ENCODE measurements around the gene ACP7.
"Not testable (repeated sequence)": the region's sequence is repeated elsewhere in the genome, so short reads cannot be mapped to it uniquely, and the experiment has no call there.

The ACP7 gene

DNA sequence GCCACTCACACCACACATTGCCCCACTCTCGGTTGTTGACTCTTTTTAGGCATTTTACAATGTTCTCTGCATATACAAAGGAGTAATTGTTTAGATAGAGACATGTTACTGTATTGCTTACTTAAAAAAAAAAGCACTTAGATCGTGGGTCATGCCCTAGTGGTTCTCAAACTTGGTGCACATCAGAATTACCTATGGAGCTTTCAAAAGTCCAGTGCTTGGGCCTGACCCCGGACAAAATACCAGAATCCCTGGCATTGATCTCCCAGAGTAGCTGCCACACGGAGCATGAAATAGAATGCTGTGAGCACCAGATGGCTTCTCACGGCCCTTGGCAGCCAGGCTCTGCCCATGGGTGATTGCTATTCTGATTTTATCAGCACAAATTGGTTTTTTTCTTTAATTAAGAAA, 20.0 kb downstream of the ACP7 start:
- DNase-seq (ENCODE audit: insufficient read length, low spot score) (no peak), FAIRE-seq (no peak)

DNA sequence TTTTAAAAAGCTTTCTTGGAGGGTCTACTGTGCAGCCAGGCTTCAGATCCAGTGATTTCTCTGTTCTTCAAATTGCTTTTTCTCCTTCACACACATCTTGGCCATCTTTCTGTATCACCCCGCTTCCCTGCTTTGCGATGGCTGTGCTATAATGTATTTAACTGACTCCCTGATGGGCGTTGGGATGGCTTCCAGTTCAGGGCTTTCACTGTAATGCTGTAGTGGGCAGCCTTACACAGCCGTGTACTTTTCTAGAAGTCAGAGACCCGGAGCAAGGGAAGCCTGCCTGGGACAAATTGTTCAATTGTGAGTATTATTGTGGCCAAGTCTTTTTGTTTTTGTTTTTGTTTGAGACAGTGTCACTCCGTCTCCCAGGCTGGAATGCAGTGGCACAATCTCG, 22.0 kb downstream of the ACP7 start:
- DNase-seq (ENCODE audit: insufficient read length, low spot score): no peak

GRCh38 chr19:39109641-39110040, 25.5 kb downstream of the ACP7 start:
- FAIRE-seq (no peak), DNase-seq (ENCODE audit: insufficient read length, low spot score) (no peak)

More for the DNA sequence above, 22.0 kb downstream of the ACP7 start:
- no peak for FAIRE-seq

GRCh38 chr19:39110263-39110967, 26.2 kb downstream of the ACP7 start:
- DNase-seq (ENCODE audit: insufficient read length, low spot score) (peak; percentile 73), FAIRE-seq (peak; percentile 60)

- FAIRE-seq (no peak), DNase-seq (ENCODE audit: insufficient read length, low spot score) (no peak)
Measured at GRCh38 chr19:39111593-39112199, 27.5 kb downstream of the ACP7 start.

DNA sequence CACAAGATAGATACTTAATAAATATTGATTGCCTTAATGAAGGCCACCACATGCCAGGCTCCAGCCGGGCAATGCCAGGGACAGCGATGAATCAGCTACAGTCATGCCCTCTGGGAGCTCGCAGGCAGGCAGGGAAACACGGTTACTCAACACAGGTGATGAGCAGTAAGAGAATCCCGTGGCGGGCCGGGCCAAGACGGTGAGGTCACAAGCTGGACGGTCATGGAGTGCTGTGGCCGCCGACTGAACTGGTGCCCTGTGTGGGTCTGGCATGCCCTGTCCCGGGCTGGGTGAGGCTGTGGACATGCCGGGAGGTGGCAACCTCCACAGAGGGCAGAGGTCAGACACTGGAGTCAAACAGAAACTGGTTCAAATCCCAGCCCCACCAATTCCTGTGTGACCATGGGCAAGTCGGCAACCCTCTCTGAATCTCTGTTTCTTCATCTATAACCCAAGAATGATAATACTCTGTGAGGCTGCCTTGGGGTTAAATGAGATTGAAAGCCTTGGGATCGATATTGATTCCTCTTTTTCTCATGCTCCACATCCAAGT, 28.2 kb downstream of the ACP7 start:
- FAIRE-seq: no peak
- DNase-seq (ENCODE audit: insufficient read length, low spot score): no peak

DNA sequence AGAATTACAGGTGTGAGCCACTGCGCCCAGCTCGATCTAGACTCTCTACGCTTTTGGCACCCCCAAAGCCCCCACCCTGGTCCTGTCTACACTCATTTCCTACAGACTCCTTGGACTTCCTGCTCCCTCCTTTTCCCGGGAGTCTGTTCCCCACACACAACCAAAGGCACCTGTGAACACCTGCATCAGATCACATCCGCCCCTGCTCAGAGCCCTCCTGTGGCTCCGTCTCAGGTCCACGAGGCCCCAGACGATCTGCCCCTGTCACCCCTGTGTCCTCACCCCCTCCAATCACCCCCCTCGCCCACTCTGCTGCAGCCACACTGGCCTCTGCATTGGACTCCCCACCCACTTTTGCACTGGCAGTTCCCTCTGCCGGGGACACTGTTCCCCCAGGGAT, 29.0 kb downstream of the ACP7 start:
- DNase-seq (ENCODE audit: insufficient read length, low spot score): no peak
- no peak for FAIRE-seq

DNA sequence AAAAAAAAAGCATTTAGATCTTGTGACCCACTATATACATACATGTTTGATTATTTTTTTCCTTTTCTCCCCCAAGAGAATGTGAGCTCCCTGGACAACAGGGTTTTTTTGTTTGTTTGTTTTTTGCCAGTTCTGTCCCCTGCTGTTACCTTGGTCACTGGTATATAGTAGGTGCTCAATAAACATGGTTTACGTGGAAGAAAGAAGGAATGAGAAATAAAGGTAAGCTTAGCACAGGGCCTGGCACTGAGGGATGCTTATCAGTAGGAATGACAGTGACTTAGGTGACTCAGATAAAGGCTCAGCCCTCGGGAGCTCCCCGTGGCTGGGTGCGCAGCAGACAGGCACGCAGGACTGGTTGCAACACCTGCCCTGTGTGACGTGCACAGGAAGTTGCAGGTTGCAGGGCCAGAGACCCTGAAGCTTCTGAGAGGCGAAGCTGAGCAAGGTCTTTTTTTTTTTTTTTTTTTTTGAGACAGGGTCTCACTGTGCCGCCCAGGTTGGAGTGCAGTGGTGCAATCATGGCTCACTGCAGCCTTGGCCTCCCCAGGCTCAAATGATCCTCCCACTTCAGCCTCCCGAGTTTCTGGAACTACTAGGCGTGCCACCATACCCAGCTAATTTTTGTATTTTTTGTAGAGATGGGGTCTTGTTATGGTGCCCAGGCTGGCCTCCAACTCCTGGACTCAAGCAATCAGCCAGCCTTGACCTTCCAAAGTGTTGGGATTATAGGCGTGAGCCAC, 31.1 kb downstream of the ACP7 start:
- FAIRE-seq: no peak
- no peak for DNase-seq (ENCODE audit: insufficient read length, low spot score)

GRCh38 chr19:39117023-39117422, 32.9 kb downstream of the ACP7 start:
- DNase-seq (ENCODE audit: insufficient read length, low spot score); FAIRE-seq: not testable (repeated sequence)

GRCh38 chr19:39119830-39120229, 35.7 kb downstream of the ACP7 start:
- no peak for DNase-seq (ENCODE audit: insufficient read length, low spot score)
- FAIRE-seq: no peak

- FAIRE-seq: no peak
- no peak for DNase-seq (ENCODE audit: insufficient read length, low spot score)
Measured at GRCh38 chr19:39122934-39123731, 39.0 kb downstream of the ACP7 start.

GRCh38 chr19:39124136-39124764, 40.1 kb downstream of the ACP7 start:
- FAIRE-seq: no peak
- no peak for DNase-seq (ENCODE audit: insufficient read length, low spot score)

GRCh38 chr19:39125199-39125553, 41.0 kb downstream of the ACP7 start:
- DNase-seq (ENCODE audit: insufficient read length, low spot score): no peak
- no peak for FAIRE-seq

- FAIRE-seq: peak; percentile 97
- DNase-seq (ENCODE audit: insufficient read length, low spot score): peak; percentile 99
Measured at GRCh38 chr19:39125554-39126311, 41.6 kb downstream of the ACP7 start, which contains the start of gene PAK4. Gene PAK4 (plus strand): TSS chr19:39125786. CDS start chr19:39169554, 43,768 bp downstream.

DNA sequence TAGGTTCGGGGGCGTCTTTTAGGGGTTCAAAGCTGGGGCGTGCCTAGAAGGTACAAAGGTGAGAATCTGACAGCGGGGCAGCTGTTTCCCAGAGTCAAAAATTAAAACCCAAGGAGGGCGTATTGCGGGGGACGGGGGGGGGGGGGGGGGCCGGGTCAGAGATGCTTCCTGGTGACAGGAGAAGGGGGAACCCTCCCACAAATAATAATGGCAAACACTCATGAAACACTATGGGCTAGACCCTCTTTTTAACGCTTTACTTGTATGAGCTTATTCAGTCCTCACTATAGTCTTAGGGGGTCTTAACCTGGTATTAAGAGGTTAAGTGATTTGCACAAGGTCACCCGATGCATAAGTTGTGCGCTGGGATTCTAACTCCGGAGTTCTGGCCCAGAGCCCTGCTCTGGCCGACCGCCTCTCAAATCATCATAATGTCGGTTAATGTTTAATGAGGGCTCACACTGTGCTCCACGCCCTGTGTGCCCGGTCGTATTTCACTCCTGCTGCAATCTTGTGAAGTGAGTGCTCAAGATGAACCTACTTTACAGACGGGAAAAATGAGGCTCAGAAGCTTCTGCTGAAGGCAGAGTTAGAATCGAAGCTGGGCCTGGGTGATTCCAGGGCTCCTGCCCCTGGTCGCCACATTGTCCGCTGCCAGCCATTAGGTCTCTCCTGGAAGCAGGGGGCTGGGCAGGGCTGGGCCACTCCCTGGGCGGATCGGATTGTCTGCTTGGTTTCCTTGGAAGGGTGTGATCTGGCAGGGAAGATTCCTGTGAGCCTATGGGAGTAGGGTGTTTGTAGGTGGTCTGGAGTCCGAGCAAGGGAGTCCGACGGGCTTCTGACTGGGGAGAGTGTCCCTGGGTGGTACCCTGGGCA, 42.4 kb downstream of the ACP7 start:
- FAIRE-seq (no peak), DNase-seq (ENCODE audit: insufficient read length, low spot score) (no peak)

- no peak for DNase-seq (ENCODE audit: insufficient read length, low spot score)
- FAIRE-seq: no peak
Measured at GRCh38 chr19:39127812-39128515, 43.8 kb downstream of the ACP7 start.

DNA sequence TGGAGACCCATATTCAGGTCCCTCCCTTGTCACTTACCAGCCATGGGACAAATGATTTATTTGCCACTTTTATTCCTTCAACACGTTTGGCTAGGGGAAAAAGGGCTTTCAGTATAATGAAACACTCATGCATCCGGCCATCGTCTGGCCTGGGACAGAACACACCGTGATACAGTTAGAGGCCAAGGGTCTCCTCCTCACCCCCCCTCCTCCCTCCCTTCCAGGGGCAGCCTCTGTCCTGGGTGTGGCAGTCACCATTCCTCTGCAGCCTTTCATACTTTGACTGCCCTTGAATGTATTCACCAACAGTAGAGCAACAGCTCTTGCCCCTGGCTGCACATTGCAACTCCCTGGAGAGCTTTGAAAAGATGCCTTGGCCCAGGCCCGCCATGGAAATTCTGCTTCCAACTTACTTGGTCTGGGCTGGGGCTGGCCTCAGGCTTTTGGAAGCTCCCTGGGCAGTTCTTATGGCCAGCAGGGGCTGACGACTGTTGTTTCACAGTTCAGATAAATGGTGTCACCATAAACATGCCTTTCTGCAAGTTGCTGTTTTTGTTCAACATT, 44.4 kb downstream of the ACP7 start:
- no peak for DNase-seq (ENCODE audit: insufficient read length, low spot score)
- no peak for FAIRE-seq

DNA sequence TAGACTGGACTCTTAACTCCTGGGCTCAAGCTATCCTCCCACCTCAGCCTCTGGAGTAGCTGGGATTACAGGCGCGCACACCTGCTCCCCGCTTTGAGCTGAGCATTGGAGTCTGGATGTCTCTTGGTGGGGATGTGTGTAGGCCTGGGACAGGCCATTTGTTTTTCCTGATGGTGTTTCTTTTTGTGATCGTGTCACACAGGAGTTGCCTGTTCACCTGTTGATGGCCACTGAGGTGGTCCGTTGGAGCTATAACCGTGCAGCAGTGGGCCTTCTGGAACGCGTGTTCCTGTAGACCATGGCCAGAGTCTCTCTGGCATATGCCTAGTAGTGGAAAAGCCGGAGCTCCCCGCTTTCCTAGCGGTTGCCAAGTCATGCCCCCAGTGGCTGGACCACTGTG, 44.9 kb downstream of the ACP7 start:
- FAIRE-seq: no peak
- DNase-seq (ENCODE audit: insufficient read length, low spot score): no peak
